Esophagus (tissue), 2 donors: ENCODE results near the gene SRD5A2. TPM values are rescaled to one million over a fixed set of nuclear protein-coding genes. Genes with fewer than 3 reads are reported as not detected.

Experiments
- H3K27ac ChIP-seq, 2 donors: one replicate each; pipeline ENCODE4 v1.5.1; 2013; ENCODE audit warnings: low read depth in 2 of 2, mild to moderate bottlenecking in 2 of 2, inconsistent platforms in 1 of 2, low read length in 1 of 2, moderate library complexity in 1 of 2
- H3K27me3 ChIP-seq, 2 donors: one replicate each; pipeline ENCODE4 v1.6.1; 2013; ENCODE audit warnings: low read length in 2 of 2, control low read depth in 1 of 2, mild to moderate bottlenecking in 1 of 2; ENCODE audit not compliant: insufficient read depth in 2 of 2, control insufficient read depth in 1 of 2
- H3K36me3 ChIP-seq, 2 donors: one replicate each; pipeline ENCODE4 v1.6.1; 2013; ENCODE audit warnings: low read length in 1 of 2; ENCODE audit not compliant: control insufficient read depth in 2 of 2, insufficient read depth in 2 of 2
- H3K4me1 ChIP-seq, 2 donors: one replicate each; pipeline ENCODE4 v1.6.1; 2013; ENCODE audit warnings: low read length in 1 of 2; ENCODE audit not compliant: control insufficient read depth in 2 of 2, insufficient read depth in 2 of 2
- H3K4me3 ChIP-seq, 2 donors: one replicate each; pipeline ENCODE4 v1.5.1; 2013; ENCODE audit warnings: low read length in 2 of 2, mild to moderate bottlenecking in 2 of 2, low read depth in 1 of 2, moderate library complexity in 1 of 2
- H3K9me3 ChIP-seq, 2 donors: one replicate each; pipeline ENCODE4 v1.6.1; 2013; ENCODE audit warnings: mild to moderate bottlenecking in 2 of 2, low read depth in 1 of 2, low read length in 1 of 2, moderate library complexity in 1 of 2; ENCODE audit not compliant: control insufficient read depth in 2 of 2, insufficient read depth in 1 of 2
- WGBS, 2 donors: extraction: QIAGEN DNeasy Blood & Tissue Kit; methylation state at CpG; one replicate each; pipeline ENCODE4 v1.1.7; 2013; 5-methylcytosine and 5-hydroxymethylcytosine counted together
- polyA plus RNA-seq, 2 donors: library from polyadenylated mRNA; stranded (reverse); fragments of 200-250 nt; gene quantifications; one replicate each; pipeline ENCODE4 v1.2.3, GENCODE V29; 2013
- donor health status: healthy with polysubstance abuse.
- donor health status: Bipolar disorder and iron deficiency.

The SRD5A2 gene
- polyA plus RNA-seq, 2 donors: not detected

DNA sequence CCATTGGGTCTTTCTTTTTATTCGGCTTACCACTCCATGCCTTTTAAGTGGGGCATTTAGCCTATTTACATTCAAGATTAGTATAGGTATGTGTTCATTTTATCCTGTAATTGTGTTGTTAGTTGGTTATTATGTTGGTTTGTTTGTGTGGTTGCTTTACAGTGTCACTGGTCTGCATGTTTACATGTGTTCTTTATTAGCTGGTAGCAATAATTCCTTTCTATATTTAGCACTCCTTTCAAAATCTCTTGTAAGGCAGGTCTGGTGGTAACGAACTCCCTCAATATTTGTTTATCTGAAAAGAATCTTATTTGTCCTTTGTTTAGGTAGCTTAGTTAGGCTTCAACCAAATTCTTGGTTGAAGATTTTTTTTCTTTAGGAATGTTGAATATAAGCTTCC lies 97.5 kb downstream of the SRD5A2 start:
- Histone ChIP-seq H3K36me3 (no peaks in the 10 kb centered on the region), H3K27ac (no peak overlapping the region), H3K9me3 (no peaks in the 10 kb centered on the region), H3K27me3 (no peaks in the 10 kb centered on the region), H3K4me3 (no peak overlapping the region), H3K4me1 (no peaks in the 10 kb centered on the region)
- WGBS, 2 donors: 61 to 68% methylated on average over 2 of the region's 2 CpGs

- Histone ChIP-seq H3K4me1 (no peaks in the 10 kb centered on the region), H3K36me3 (no peaks in the 10 kb centered on the region), H3K27me3 (no peaks in the 10 kb centered on the region), H3K27ac (no peak overlapping the region), H3K9me3 (no peaks in the 10 kb centered on the region), H3K4me3 (no peak overlapping the region)
- WGBS, 2 donors: 34 to 54% methylated on average over 2 of the region's 2 CpGs
These were observed 104.1 kb downstream of the SRD5A2 start for GRCh38 chr2:31476511-31477180.

DNA sequence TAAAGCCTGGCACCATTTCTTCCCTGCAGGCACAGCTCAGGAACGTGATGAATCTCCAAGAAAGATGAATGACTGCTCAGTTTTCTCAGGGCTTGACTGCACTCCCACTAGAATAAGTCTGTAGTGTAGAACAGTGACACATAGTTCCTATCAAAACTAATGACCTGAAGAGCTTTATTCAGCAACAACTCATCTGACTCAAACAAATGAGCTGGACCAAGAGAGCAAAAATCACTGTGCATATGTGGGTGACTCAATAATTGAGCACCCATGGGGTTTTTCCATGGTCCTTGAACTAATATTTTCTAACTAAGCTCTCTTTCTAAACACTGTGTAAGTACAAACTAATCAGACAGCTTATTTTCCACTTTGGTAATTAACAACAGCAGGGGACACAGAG lies 105.0 kb downstream of the SRD5A2 start:
- Histone ChIP-seq H3K4me3 (no peak overlapping the region), H3K27me3 (no peaks in the 10 kb centered on the region), H3K9me3 (no peaks in the 10 kb centered on the region), H3K36me3 (no peaks in the 10 kb centered on the region), H3K4me1 (no peaks in the 10 kb centered on the region), H3K27ac (no peak overlapping the region)
- 0 to 5% methylated on average over 1 of the region's 1 CpG for WGBS, 2 donors

- Histone ChIP-seq H3K27ac (no peak overlapping the region), H3K4me1 (no peaks in the 10 kb centered on the region), H3K9me3 (no peaks in the 10 kb centered on the region), H3K27me3 (no peaks in the 10 kb centered on the region), H3K4me3 (no peak overlapping the region), H3K36me3 (no peaks in the 10 kb centered on the region)
- WGBS, 2 donors: 45 to 50% methylated on average over 1 of the region's 1 CpG
These were observed 106.4 kb downstream of the SRD5A2 start for GRCh38 chr2:31474296-31474695.

Other genes with a start within 250 kb of the SRD5A2 start
- gene XDH, start 166.2 kb downstream of the SRD5A2 start, polyA plus RNA-seq: 1 to 10 TPM; 4.0 to 4.7 TPM